HUDEP-2 (cell line): ENCODE measurements around the gene GALNT9.

Experiments
- DNase-seq, 76 experiments: peaks; one replicate each; lab custom pipeline; 2025; ENCODE audit not compliant: unreplicated experiment in 76 of 76; lab: John Stamatoyannopoulos, UW

Gene GALNT9

GRCh38 chr12:132345126-132345525 is 15.7 kb upstream of the GALNT9 start:
- no peak for DNase-seq

- no peak for DNase-seq
These were observed 15.2 kb upstream of the GALNT9 start for GRCh38 chr12:132344601-132345000.

- DNase-seq = no peak
These were observed 14.8 kb upstream of the GALNT9 start for GRCh38 chr12:132344181-132344580.

GRCh38 chr12:132343294-132344004 is 14.1 kb upstream of the GALNT9 start:
- DNase-seq = no peak

- DNase-seq = no peak
These were observed 13.2 kb upstream of the GALNT9 start for GRCh38 chr12:132342251-132343227.

GRCh38 chr12:132341318-132342050 is 12.1 kb upstream of the GALNT9 start:
- DNase-seq = no peak

GRCh38 chr12:132340266-132341035 is 11.1 kb upstream of the GALNT9 start:
- no peak for DNase-seq

GRCh38 chr12:132339856-132340255 is 10.5 kb upstream of the GALNT9 start:
- DNase-seq = no peak

- no peak for DNase-seq
These were observed 9.4 kb upstream of the GALNT9 start for GRCh38 chr12:132338781-132339180.

GRCh38 chr12:132338311-132338710 is 8.9 kb upstream of the GALNT9 start:
- no peak for DNase-seq

- DNase-seq = no peak
These were observed 8.2 kb upstream of the GALNT9 start for GRCh38 chr12:132337557-132337956.

GRCh38 chr12:132336451-132337413 is 7.3 kb upstream of the GALNT9 start:
- DNase-seq = no peak

- no peak for DNase-seq
These were observed 5.9 kb upstream of the GALNT9 start for GRCh38 chr12:132335179-132335756.

GRCh38 chr12:132333766-132334165 is 4.4 kb upstream of the GALNT9 start:
- no peak for DNase-seq

GRCh38 chr12:132333273-132333672 is 3.9 kb upstream of the GALNT9 start:
- DNase-seq = no peak

- DNase-seq = no peak
These were observed 1.1 kb upstream of the GALNT9 start for GRCh38 chr12:132330549-132330881.

- no peak for DNase-seq
These were observed 545 bp upstream of the GALNT9 start for GRCh38 chr12:132329720-132330548.
